ENCODE data around the gene PADI6.

DNA sequence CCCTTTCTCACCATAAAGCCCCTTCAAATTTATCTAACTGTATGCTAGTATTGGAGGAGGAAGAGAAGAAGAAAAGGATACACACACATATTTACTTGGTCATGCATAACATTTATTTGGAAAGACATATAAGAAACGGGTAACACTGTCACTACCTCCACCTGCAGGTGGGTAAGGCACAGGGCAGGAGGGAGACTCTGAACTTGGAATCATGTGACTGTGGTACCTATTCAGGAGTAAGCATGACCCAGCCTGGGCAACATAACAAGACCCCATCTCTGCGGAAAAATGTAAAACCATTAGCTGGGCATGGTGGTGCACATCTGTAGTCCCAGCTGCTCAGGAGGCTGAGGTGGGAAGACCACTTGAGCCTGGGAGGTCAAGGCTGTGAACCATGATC is 1.4 kb upstream of the PADI6 start:
- TF ChIP-seq POLR2A (IDR thresholded peaks at IDR 0.05; ENCODE audit: borderline replicate concordance, extremely low read depth, insufficient read depth, insufficient read length) = no peak
- no peak for TF ChIP-seq ATF3 (IDR thresholded peaks at IDR 0.05)
- TF ChIP-seq, protein P1, sequence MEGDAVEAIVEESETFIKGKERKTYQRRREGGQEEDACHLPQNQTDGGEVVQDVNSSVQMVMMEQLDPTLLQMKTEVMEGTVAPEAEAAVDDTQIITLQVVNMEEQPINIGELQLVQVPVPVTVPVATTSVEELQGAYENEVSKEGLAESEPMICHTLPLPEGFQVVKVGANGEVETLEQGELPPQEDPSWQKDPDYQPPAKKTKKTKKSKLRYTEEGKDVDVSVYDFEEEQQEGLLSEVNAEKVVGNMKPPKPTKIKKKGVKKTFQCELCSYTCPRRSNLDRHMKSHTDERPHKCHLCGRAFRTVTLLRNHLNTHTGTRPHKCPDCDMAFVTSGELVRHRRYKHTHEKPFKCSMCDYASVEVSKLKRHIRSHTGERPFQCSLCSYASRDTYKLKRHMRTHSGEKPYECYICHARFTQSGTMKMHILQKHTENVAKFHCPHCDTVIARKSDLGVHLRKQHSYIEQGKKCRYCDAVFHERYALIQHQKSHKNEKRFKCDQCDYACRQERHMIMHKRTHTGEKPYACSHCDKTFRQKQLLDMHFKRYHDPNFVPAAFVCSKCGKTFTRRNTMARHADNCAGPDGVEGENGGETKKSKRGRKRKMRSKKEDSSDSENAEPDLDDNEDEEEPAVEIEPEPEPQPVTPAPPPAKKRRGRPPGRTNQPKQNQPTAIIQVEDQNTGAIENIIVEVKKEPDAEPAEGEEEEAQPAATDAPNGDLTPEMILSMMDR (IDR thresholded peaks at IDR 0.05 in 2 of 3, conservative IDR thresholded peaks at IDR 0.05 in 1 of 3; ENCODE audit: borderline replicate concordance in 1 of 3, insufficient read depth in 1 of 3, low read depth in 2 of 3, low read length in 2 of 3) = peak; percentile 63 to 83 (median 78); a peak in 5 of 6 replicates
- TF ChIP-seq, protein P2, sequence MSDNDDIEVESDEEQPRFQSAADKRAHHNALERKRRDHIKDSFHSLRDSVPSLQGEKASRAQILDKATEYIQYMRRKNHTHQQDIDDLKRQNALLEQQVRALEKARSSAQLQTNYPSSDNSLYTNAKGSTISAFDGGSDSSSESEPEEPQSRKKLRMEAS (IDR thresholded peaks at IDR 0.05) = no peak
- TF ChIP-seq REST (IDR thresholded peaks at IDR 0.05; ENCODE audit: low read depth) = no peak
- no peak for TF ChIP-seq ELF1 (IDR thresholded peaks at IDR 0.05; ENCODE audit: borderline replicate concordance, low read depth)
- TF ChIP-seq RAD21 (IDR thresholded peaks at IDR 0.05; ENCODE audit: low read depth) = peak; percentile 78
- TF ChIP-seq ZNF274 (IDR thresholded peaks at IDR 0.05; ENCODE audit: low read depth, low read length) = no peak
- no peak for TF ChIP-seq POLR2AphosphoS5 (IDR thresholded peaks at IDR 0.05; ENCODE audit: low read depth, low read length)
- no peak for TF ChIP-seq CEBPB (IDR thresholded peaks at IDR 0.05; ENCODE audit: low read depth)
- TF ChIP-seq FOSL1 (IDR thresholded peaks at IDR 0.05; ENCODE audit: low read depth) = no peak

Data from HCT116 (cell line).